ENCODE data around the gene MIGA2. TPM values are rescaled to one million over a fixed set of nuclear protein-coding genes. Genes with fewer than 3 reads are reported as not detected.
A peak's percentile ranks its signal among the peaks of the same experiment; 100 is the strongest.
"Not testable (repeated sequence)": the region's sequence is repeated elsewhere in the genome, so short reads cannot be mapped to it uniquely, and the experiment has no call there.

Gene MIGA2
- total RNA-seq, 1 experiment from 2014 or later: 23.0 TPM

- POLR2A ChIA-PET: no interaction called here
- no peak for ATAC-seq
- in situ Hi-C loops (cut with HindIII; ENCODE audit: low pct_unique_long_range_greater_than_20kb, low sequenced_read_pairs): no loop called here
Measured at GRCh38 chr9:129033216-129033615, 3.2 kb upstream of the MIGA2 start.

DNA sequence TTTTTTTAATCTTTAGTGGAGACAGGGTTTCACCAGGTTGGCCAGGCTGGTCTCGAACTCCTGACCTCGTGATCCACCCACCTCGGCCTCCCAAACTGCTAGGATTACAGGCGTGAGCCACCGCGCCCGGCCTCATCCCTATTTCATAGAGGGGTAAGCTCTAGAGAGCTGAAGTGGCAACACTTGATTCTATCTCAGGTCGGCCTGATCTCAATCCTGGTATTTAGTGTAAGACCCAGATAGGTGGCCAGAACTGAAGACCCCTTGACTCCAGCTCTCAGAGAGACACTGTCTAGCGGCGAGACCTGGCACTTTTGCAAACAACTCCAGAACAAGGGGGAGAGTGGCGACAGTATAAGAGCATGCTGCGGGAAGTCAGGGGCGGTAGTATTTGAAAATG lies 588 bp upstream of the MIGA2 start:
- CTCF ChIA-PET; POLR2A ChIA-PET; in situ Hi-C loops (cut with HindIII; ENCODE audit: low pct_unique_long_range_greater_than_20kb, low sequenced_read_pairs); H3K4me1 ChIP-seq (ENCODE audit: control insufficient read depth, insufficient read depth, low read length); H3K36me3 ChIP-seq (ENCODE audit: control insufficient read depth, insufficient read depth, low read length); H3K27me3 ChIP-seq (ENCODE audit: control insufficient read depth, insufficient read depth, low read length); H3K9me3 ChIP-seq (ENCODE audit: control insufficient read depth, insufficient read depth, low read depth, low read length); intact Hi-C loops (cut with micrococcal nuclease; ENCODE audit: unreplicated experiment); BruUV-seq (replicated peaks); DNase-seq (ENCODE audit: low read depth, low spot score): not testable (repeated sequence)
- peak; percentile 64 for ATAC-seq
- H3K4me3 ChIP-seq (ENCODE audit: low read depth in 2 of 2, low read length in 2 of 2): peak overlapping the region; percentile 63 to 89
- peak overlapping the region; percentile 88 for H3K27ac ChIP-seq (ENCODE audit: low read length)

More at GRCh38 chr9:129033216-129033615, 3.2 kb upstream of the MIGA2 start:
- intact Hi-C loops (cut with micrococcal nuclease; ENCODE audit: unreplicated experiment): no loop called here
- no peak for TF ChIP-seq REST (IDR thresholded peaks at IDR 0.05; ENCODE audit: insufficient read depth in 1 of 2, low read depth in 2 of 2, low read length in 1 of 2)
- no peak for TF ChIP-seq POLR2AphosphoS5 (IDR thresholded peaks at IDR 0.05; ENCODE audit: low read depth, low read length)
- no peak for TF ChIP-seq SIN3A (IDR thresholded peaks at IDR 0.05; ENCODE audit: borderline replicate concordance, insufficient read depth, low read depth, low read length)
- TF ChIP-seq TCF7L2 (IDR thresholded peaks at IDR 0.05; ENCODE audit: low read depth, low read length): no peak
- TF ChIP-seq, protein P1, sequence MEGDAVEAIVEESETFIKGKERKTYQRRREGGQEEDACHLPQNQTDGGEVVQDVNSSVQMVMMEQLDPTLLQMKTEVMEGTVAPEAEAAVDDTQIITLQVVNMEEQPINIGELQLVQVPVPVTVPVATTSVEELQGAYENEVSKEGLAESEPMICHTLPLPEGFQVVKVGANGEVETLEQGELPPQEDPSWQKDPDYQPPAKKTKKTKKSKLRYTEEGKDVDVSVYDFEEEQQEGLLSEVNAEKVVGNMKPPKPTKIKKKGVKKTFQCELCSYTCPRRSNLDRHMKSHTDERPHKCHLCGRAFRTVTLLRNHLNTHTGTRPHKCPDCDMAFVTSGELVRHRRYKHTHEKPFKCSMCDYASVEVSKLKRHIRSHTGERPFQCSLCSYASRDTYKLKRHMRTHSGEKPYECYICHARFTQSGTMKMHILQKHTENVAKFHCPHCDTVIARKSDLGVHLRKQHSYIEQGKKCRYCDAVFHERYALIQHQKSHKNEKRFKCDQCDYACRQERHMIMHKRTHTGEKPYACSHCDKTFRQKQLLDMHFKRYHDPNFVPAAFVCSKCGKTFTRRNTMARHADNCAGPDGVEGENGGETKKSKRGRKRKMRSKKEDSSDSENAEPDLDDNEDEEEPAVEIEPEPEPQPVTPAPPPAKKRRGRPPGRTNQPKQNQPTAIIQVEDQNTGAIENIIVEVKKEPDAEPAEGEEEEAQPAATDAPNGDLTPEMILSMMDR (IDR thresholded peaks at IDR 0.05): no peak
- DNase-seq (ENCODE audit: low read depth, low spot score): no peak
- CTCF ChIA-PET: no interaction called here
- H3K27ac ChIP-seq (ENCODE audit: low read length): no peak overlapping the region
- H3K9me3 ChIP-seq (ENCODE audit: control insufficient read depth, insufficient read depth, low read depth, low read length): no peaks in the 10 kb centered on the region
- no peaks in the 10 kb centered on the region for H3K27me3 ChIP-seq (ENCODE audit: control insufficient read depth, insufficient read depth, low read length)
- BruUV-seq (replicated peaks): no TSS peak
- peaks cover 5% of the 10 kb centered on the region for H3K4me1 ChIP-seq (ENCODE audit: control insufficient read depth, insufficient read depth, low read length)
- H3K4me3 ChIP-seq (ENCODE audit: low read depth in 2 of 2, low read length in 2 of 2): no peak overlapping the region
- H3K36me3 ChIP-seq (ENCODE audit: control insufficient read depth, insufficient read depth, low read length): peaks cover 2% of the 10 kb centered on the region; the same call in 1 of the 2 replicates

- DNase-seq (ENCODE audit: low read depth, low spot score): no peak
- H3K4me3 ChIP-seq (ENCODE audit: low read depth in 2 of 2, low read length in 2 of 2): peak overlapping the region; percentile 63 to 89
- H3K9me3 ChIP-seq (ENCODE audit: control insufficient read depth, insufficient read depth, low read depth, low read length): no peaks in the 10 kb centered on the region
- H3K4me1 ChIP-seq (ENCODE audit: control insufficient read depth, insufficient read depth, low read length): peaks cover 5% of the 10 kb centered on the region
- ChIA-PET CTCF (no interaction called here), POLR2A (no interaction called here)
- no peaks in the 10 kb centered on the region for H3K27me3 ChIP-seq (ENCODE audit: control insufficient read depth, insufficient read depth, low read length)
- intact Hi-C loops (cut with micrococcal nuclease; ENCODE audit: unreplicated experiment): no loop called here
- no peak for ATAC-seq
- BruUV-seq (replicated peaks): TSS peak; percentile 92
- H3K27ac ChIP-seq (ENCODE audit: low read length): peak overlapping the region; percentile 77
- in situ Hi-C loops (cut with HindIII; ENCODE audit: low pct_unique_long_range_greater_than_20kb, low sequenced_read_pairs): no loop called here
- peaks cover 2% of the 10 kb centered on the region; the same call in 1 of the 2 replicates for H3K36me3 ChIP-seq (ENCODE audit: control insufficient read depth, insufficient read depth, low read length)
- TF ChIP-seq TCF7L2 (IDR thresholded peaks at IDR 0.05; ENCODE audit: low read depth, low read length) (no peak), SIN3A (IDR thresholded peaks at IDR 0.05; ENCODE audit: borderline replicate concordance, insufficient read depth, low read depth, low read length) (no peak), REST (IDR thresholded peaks at IDR 0.05; ENCODE audit: insufficient read depth in 1 of 2, low read depth in 2 of 2, low read length in 1 of 2) (no peak), POLR2AphosphoS5 (IDR thresholded peaks at IDR 0.05; ENCODE audit: low read depth, low read length) (no peak)
- TF ChIP-seq, protein P1 (IDR thresholded peaks at IDR 0.05): no peak
Measured at GRCh38 chr9:129036923-129037766, 719 bp downstream of the MIGA2 start.

Data from Panc1 (cell line).